GM12878 (cell line): ENCODE data around the gene MRPS5. TPM values are rescaled to one million over a fixed set of nuclear protein-coding genes. Genes with fewer than 3 reads are reported as not detected.

Source experiments
- ATAC-seq: fragments of 200-7000 bp; cut with Tn5 transposase; 3 replicates; pipeline ENCODE4 v1.9.1; 2020; ENCODE audit warnings: mild to moderate bottlenecking, moderate library complexity
- BruUV-seq: library from RNA; stranded (reverse); fragments of 400-500 nt; replicated peaks from 2 replicates; lab custom pipeline; 2021; lab: Mats Ljungman, UMichigan
- CTCF ChIA-PET: fragments of 300-600 bp; sonication (Branson Sonifier 250); formaldehyde crosslinking; extraction: SDS; loops from one replicate; lab custom pipeline; 2021; ENCODE audit warnings: inconsistent platforms; lab: Yijun Ruan, JAX
- POLR2A ChIA-PET: fragments of 350-600 bp; formaldehyde crosslinking; extraction: SDS; loops from one replicate; lab custom pipeline; 2021; ENCODE audit warnings: inconsistent platforms; lab: Charles Lee
- RAD21 ChIA-PET: fragments of 300-600 bp; sonication (Branson Sonifier 250); formaldehyde crosslinking; loops from one replicate; lab custom pipeline; 2023; ENCODE audit warnings: antibody characterized with exemption; ENCODE audit not compliant: unreplicated experiment; lab: Charles Lee
- SMC1A ChIA-PET: fragments of 300-600 bp; sonication (Branson Sonifier 250); formaldehyde crosslinking; loops from one replicate; lab custom pipeline; 2023; ENCODE audit not compliant: unreplicated experiment, uncharacterized antibody; lab: Charles Lee
- DNase-seq: peaks from one replicate; pipeline ENCODE4 v3.0.0-alpha.2; 2011; ENCODE audit warnings: low read depth, low spot score
- FAIRE-seq: peaks from 3 replicates; lab custom pipeline; 2011; peaks lifted over from hg19 to GRCh38; lab: Jason Lieb, UNC
- H2AFZ ChIP-seq: 2 replicates; pipeline ENCODE4 v1.6.0; 2011; ENCODE audit warnings: low read depth, low read length, control low read depth; ENCODE audit not compliant: control insufficient read depth
- H3K27ac ChIP-seq: 2 replicates; pipeline ENCODE4 v1.5.1; 2011; ENCODE audit warnings: control low read depth; ENCODE audit not compliant: control insufficient read depth, insufficient read depth
- H3K27me3 ChIP-seq, 2 experiments: replicated peaks in 1 of 2; 2 replicates each; pipeline versions ENCODE4 v1.6.0 to v1.6.1; 2011; ENCODE audit warnings: low read length in 1 of 2; ENCODE audit not compliant: control insufficient read depth in 2 of 2, insufficient read depth in 2 of 2
- H3K36me3 ChIP-seq, 2 experiments: 2 replicates each; pipeline ENCODE4 v1.5.1; 2011; ENCODE audit warnings: low read length in 1 of 2; ENCODE audit not compliant: control insufficient read depth in 2 of 2, insufficient read depth in 2 of 2
- H3K4me1 ChIP-seq: 2 replicates; pipeline ENCODE4 v1.6.1; 2011; ENCODE audit warnings: mild to moderate bottlenecking, low read length, moderate library complexity, mixed read lengths; ENCODE audit not compliant: control insufficient read depth, insufficient read depth
- H3K4me2 ChIP-seq: 2 replicates; pipeline ENCODE4 v1.6.0; 2011; ENCODE audit warnings: control low read depth; ENCODE audit not compliant: control insufficient read depth, insufficient read depth
- H3K4me3 ChIP-seq: fragments of 200-600 bp; sonication (generic); 2 replicates; pipeline ENCODE4 v1.5.1; 2016
- H3K79me2 ChIP-seq: 2 replicates; pipeline ENCODE4 v1.6.0; 2011; ENCODE audit warnings: low read length; ENCODE audit not compliant: control insufficient read depth, insufficient read depth
- H3K9ac ChIP-seq: 2 replicates; pipeline ENCODE4 v1.8.0; 2011; ENCODE audit warnings: low read length, control low read depth, mixed read lengths; ENCODE audit not compliant: control insufficient read depth, insufficient read depth
- H3K9me3 ChIP-seq: replicated peaks from 3 replicates; pipeline ENCODE4 v1.5.1; 2011; ENCODE audit warnings: mild to moderate bottlenecking, low read length; ENCODE audit not compliant: control insufficient read depth, insufficient read depth
- H4K20me1 ChIP-seq: 2 replicates; pipeline ENCODE4 v1.6.0; 2011; ENCODE audit not compliant: control insufficient read depth, insufficient read depth
- ELK1 ChIP-seq: IDR thresholded peaks from 2 replicates; pipeline ENCODE4 v1.6.1; 2012; ENCODE audit warnings: low read depth, low read length, improper control_type of control experiment
- GABPA ChIP-seq: IDR thresholded peaks from 2 replicates; pipeline ENCODE4 v1.6.1; 2014; ENCODE audit warnings: antibody characterized with exemption, low read depth, mild to moderate bottlenecking, inconsistent platforms
- NFXL1 ChIP-seq: fragments of 450-650 bp; IDR thresholded peaks from 2 replicates; pipeline ENCODE4 v1.6.1; 2017; ENCODE audit warnings: antibody characterized with exemption, mild to moderate bottlenecking, borderline replicate concordance
- PAX5 ChIP-seq: IDR thresholded peaks from 2 replicates; pipeline ENCODE4 v1.6.1; 2011; ENCODE audit warnings: low read depth, low read length, borderline replicate concordance
- RELB ChIP-seq: fragments of 450-650 bp; IDR thresholded peaks from 2 replicates; pipeline ENCODE4 v1.6.1; 2017; ENCODE audit warnings: low read depth, mild to moderate bottlenecking, moderate library complexity
- SMAD1 ChIP-seq: fragments of 450-650 bp; IDR thresholded peaks from 2 replicates; pipeline ENCODE4 v1.6.1; 2018; ENCODE audit warnings: mild to moderate bottlenecking, low read depth; ENCODE audit not compliant: partially characterized antibody
- SUZ12 ChIP-seq: fragments of 200-600 bp; sonication (generic); IDR thresholded peaks from one replicate; pipeline ENCODE4 v1.6.1; 2018; ENCODE audit warnings: antibody characterized with exemption, mild to moderate bottlenecking; ENCODE audit not compliant: unreplicated experiment
- WRNIP1 ChIP-seq: IDR thresholded peaks from 2 replicates; pipeline ENCODE4 v1.6.1; 2011; ENCODE audit warnings: low read depth, low read length, improper control_type of control experiment, borderline replicate concordance
- ZBTB33 ChIP-seq: fragments of 450-650 bp; IDR thresholded peaks from 2 replicates; pipeline ENCODE4 v1.6.1; 2017; ENCODE audit warnings: mild to moderate bottlenecking
- ZBTB4 ChIP-seq: fragments of 450-650 bp; formaldehyde crosslinking; IDR thresholded peaks from 2 replicates; pipeline ENCODE4 v1.4.0; 2022; ENCODE audit warnings: mild to moderate bottlenecking, moderate library complexity
- WGBS: methylation state at CpG from one replicate; pipeline ENCODE4 v1.1.6; 2016; ENCODE audit warnings: low lambda C conversion rate; ENCODE audit not compliant: insufficient replicate concordance, insufficient coverage; ENCODE audit errors: missing lambda C conversion rate; 5-methylcytosine and 5-hydroxymethylcytosine counted together
- in situ Hi-C: fragments of 300-500 bp; cut with MboI; formaldehyde crosslinking; loops from 9 replicates; pipeline ENCODE4 v1.14.3; 2018; ENCODE audit warnings: mixed read lengths
- intact Hi-C: fragments of 100-400 bp; cut with micrococcal nuclease; formaldehyde crosslinking; loops from one replicate; pipeline ENCODE4 v1.14.2; 2022; ENCODE audit not compliant: unreplicated experiment
- polyA plus RNA-seq, 11 experiments: library from polyadenylated mRNA; depleted of rRNA in 4 of 11; unstranded in 6 of 11; stranded (reverse) in 5 of 11; fragments of >200 nt; fragmentation: Nextera tagmentation in 4 of 11; fragmentation: Illumina TruSeq in 1 of 11; extraction: Ambion mirVana in 4 of 11; extraction: Trizol in 1 of 11; gene quantifications; 1 replicate in 1 of 11; 2 replicates in 10 of 11; pipeline versions ENCODE4 v1.2.1 to v1.2.3, GENCODE V29; 2011 to 2016; ENCODE audit warnings: inconsistent platforms in 2 of 11, missing spikeins in 2 of 11, low read depth in 1 of 11
- total RNA-seq, 4 experiments: library from RNA; depleted of rRNA in 3 of 4; stranded (reverse); fragments of >200 nt in 3 of 4; fragmentation: Illumina TruSeq in 1 of 4; extraction: Trizol in 1 of 4; gene quantifications; 2 replicates each; pipeline versions ENCODE4 v1.2.1 to v1.2.3, GENCODE V29; 2013 to 2021

Gene MRPS5
- total and polyA plus RNA-seq, 10 of the 15 experiments (the other 5 are each of a cell fraction or from before 2014, with no cell fraction given): 54.8 to 93.0 (median 76.3) TPM

- no peak for ATAC-seq
- H3K79me2 ChIP-seq: no peaks in the 10 kb centered on the region
- no peak overlapping the region for H2AFZ ChIP-seq
- no TSS peak for BruUV-seq
- H4K20me1 ChIP-seq: no peaks in the 10 kb centered on the region
- intact Hi-C loops (no loop called here), in situ Hi-C loops (no loop called here)
- ChIA-PET RAD21 (interaction anchor here (1.4 to 1.6 kb wide), 2 partner anchors 11 to 46 kb away, joined by 5 read pairs; no protein-coding TSS in a partner anchor), SMC1A (interaction anchor here (0.7 to 2.0 kb wide), 4 partner anchors 11 to 429 kb away, joined by 3 to 7 read pairs (median 4); no protein-coding TSS in a partner anchor), POLR2A (no interaction called here), CTCF (interaction anchor here (0.8 to 9.1 kb wide), 4 partner anchors 8 to 45 kb away, joined by 3 to 154 read pairs (median 46); no protein-coding TSS in a partner anchor)
- H3K9ac ChIP-seq: no peak overlapping the region
- H3K4me3 ChIP-seq: no peak overlapping the region
- H3K9me3 ChIP-seq: no peaks in the 10 kb centered on the region
- no peak overlapping the region for H3K27ac ChIP-seq
- H3K4me1 ChIP-seq: peaks cover 8% of the 10 kb centered on the region
- H3K36me3 ChIP-seq: no peaks in the 10 kb centered on the region
- no peak for DNase-seq
- WGBS: 0% methylated on average over 2 of the region's 2 CpGs
- no peak overlapping the region for H3K4me2 ChIP-seq
- no peaks in the 10 kb centered on the region for H3K27me3 ChIP-seq
- FAIRE-seq: no peak
- TF ChIP-seq ELK1 (no peak), PAX5 (no peak), GABPA (no peak), WRNIP1 (no peak), SMAD1 (no peak), ZBTB33 (no peak), NFXL1 (no peak), ZBTB4 (no peak), RELB (no peak), SUZ12 (no peak)
These were observed 53.4 kb downstream of the MRPS5 start for GRCh38 chr2:95068256-95068655.
